GF-D8 (cell line): Measurements from ENCODE around the gene OBI1.

Experiments used
- DNase-seq: peaks from one replicate; lab custom pipeline; 2025; lab: John Stamatoyannopoulos, UW

OBI1 gene

GRCh38 chr13:78576261-78576660 lies 82.7 kb downstream of the OBI1 start:
- DNase-seq: no peak

- no peak for DNase-seq
These were observed 86.5 kb downstream of the OBI1 start for GRCh38 chr13:78572459-78572858.

GRCh38 chr13:78569029-78569428 lies 89.9 kb downstream of the OBI1 start:
- no peak for DNase-seq

- DNase-seq: no peak
These were observed 92.3 kb downstream of the OBI1 start for GRCh38 chr13:78566631-78567030.
